HepG2 (cell line): ENCODE measurements around the gene SIK3. TPM values are rescaled to one million over a fixed set of nuclear protein-coding genes. Genes with fewer than 3 reads are reported as not detected.

ENCODE experiments used
- ATRX ChIP-seq: sonication (generic); formaldehyde crosslinking; IDR thresholded peaks from 2 replicates; pipeline ENCODE4 v1.4.0; 2020; ENCODE audit warnings: missing genetic modification reagents, borderline replicate concordance
- ETV5 ChIP-seq: IDR thresholded peaks from 2 replicates; pipeline ENCODE4 v1.6.1; 2018; ENCODE audit warnings: missing biosample characterization, missing genetic modification reagents, inconsistent platforms, borderline replicate concordance
- FLYWCH1 ChIP-seq: sonication (generic); formaldehyde crosslinking; IDR thresholded peaks from 2 replicates; pipeline ENCODE4 v1.8.1; 2023; ENCODE audit warnings: mild to moderate bottlenecking, missing genetic modification reagents
- GFI1 ChIP-seq: sonication (generic); formaldehyde crosslinking; IDR thresholded peaks from 2 replicates; pipeline ENCODE4 v1.5.0; 2020; ENCODE audit warnings: missing genetic modification reagents, mild to moderate bottlenecking, borderline replicate concordance
- GTF2F1 ChIP-seq: fragments of 150-350 bp; IDR thresholded peaks from 2 replicates; pipeline ENCODE4 v1.6.1; 2014; ENCODE audit warnings: low read length
- GZF1 ChIP-seq: sonication (generic); formaldehyde crosslinking; IDR thresholded peaks from 2 replicates; pipeline ENCODE4 v1.5.1; 2020; ENCODE audit warnings: mild to moderate bottlenecking, missing genetic modification reagents
- JUND ChIP-seq: sonication (generic); formaldehyde crosslinking; IDR thresholded peaks from 2 replicates; pipeline ENCODE4 v1.8.0; 2022; ENCODE audit warnings: mild to moderate bottlenecking, missing genetic modification reagents
- KMT2A ChIP-seq: sonication (generic); formaldehyde crosslinking; IDR thresholded peaks from 2 replicates; pipeline ENCODE4 v1.4.0; 2020; ENCODE audit warnings: missing genetic modification reagents
- MBNL3 ChIP-seq: fragments of 250-450 bp; sonication (Bioruptor Pico); conservative IDR thresholded peaks from 2 replicates; pipeline ENCODE4 v1.8.0; 2022; ENCODE audit warnings: mild to moderate bottlenecking, inconsistent platforms
- NR1H2 ChIP-seq: sonication (generic); formaldehyde crosslinking; IDR thresholded peaks from 2 replicates; pipeline ENCODE4 v1.8.1; 2022; ENCODE audit warnings: low read depth, missing genetic modification reagents, borderline replicate concordance
- PRPF4 ChIP-seq: fragments of 200-400 bp; formaldehyde crosslinking; IDR thresholded peaks from 2 replicates; pipeline ENCODE4 v1.6.1; 2016; ENCODE audit warnings: low read length, low read depth; ENCODE audit not compliant: poor library complexity, severe bottlenecking
- RBM22 ChIP-seq: fragments of 200-400 bp; formaldehyde crosslinking; optimal IDR thresholded peaks from 2 replicates; pipeline ENCODE3; 2017; ENCODE audit warnings: mild to moderate bottlenecking, low read length, moderate library complexity
- REL ChIP-seq: sonication (generic); formaldehyde crosslinking; conservative IDR thresholded peaks from 2 replicates; pipeline ENCODE4 v1.8.0; 2022; ENCODE audit warnings: mild to moderate bottlenecking, missing genetic modification reagents, moderate library complexity
- SIN3A ChIP-seq: IDR thresholded peaks from 2 replicates; pipeline ENCODE4 v1.6.1; 2011; ENCODE audit warnings: low read depth, mild to moderate bottlenecking, control low read depth, low read length, borderline replicate concordance
- TRIM24 ChIP-seq: sonication (generic); formaldehyde crosslinking; IDR thresholded peaks from 2 replicates; pipeline ENCODE4 v1.8.0; 2022; ENCODE audit warnings: mild to moderate bottlenecking, missing genetic modification reagents
- ZFAT ChIP-seq: sonication (generic); formaldehyde crosslinking; conservative IDR thresholded peaks from 2 replicates; pipeline ENCODE4 v1.8.1; 2023; ENCODE audit warnings: missing genetic modification reagents, inconsistent platforms
- ZFYVE20 ChIP-seq: sonication (generic); formaldehyde crosslinking; IDR thresholded peaks from 2 replicates; pipeline ENCODE4 v1.8.0; 2023; ENCODE audit warnings: low read depth, mild to moderate bottlenecking, moderate library complexity, missing genetic modification reagents, borderline replicate concordance
- ZNF10 ChIP-seq: sonication (generic); formaldehyde crosslinking; IDR thresholded peaks from 2 replicates; pipeline ENCODE4 v1.4.0; 2020; ENCODE audit warnings: mild to moderate bottlenecking, low read depth, missing genetic modification reagents, borderline replicate concordance
- ZNF430 ChIP-seq: sonication (generic); formaldehyde crosslinking; IDR thresholded peaks from 2 replicates; pipeline ENCODE4 v1.9.0; 2021; ENCODE audit warnings: mild to moderate bottlenecking, missing genetic modification reagents
- ZNF570 ChIP-seq: sonication (generic); formaldehyde crosslinking; IDR thresholded peaks from 2 replicates; pipeline ENCODE4 v1.4.0; 2020; ENCODE audit warnings: mild to moderate bottlenecking, missing genetic modification reagents, borderline replicate concordance
- ZNF83 ChIP-seq: sonication (generic); formaldehyde crosslinking; IDR thresholded peaks from 2 replicates; pipeline ENCODE4 v1.4.0; 2020; ENCODE audit warnings: missing genetic modification reagents, mild to moderate bottlenecking, borderline replicate concordance
- ZSCAN9 ChIP-seq: IDR thresholded peaks from 2 replicates; pipeline ENCODE4 v1.6.1; 2016; ENCODE audit warnings: borderline replicate concordance
- polyA plus RNA-seq, 8 experiments: library from polyadenylated mRNA; depleted of rRNA in 3 of 8; stranded (reverse) in 7 of 8; unstranded in 1 of 8; fragments of >200 nt; fragmentation: Illumina TruSeq in 4 of 8; extraction: Trizol in 4 of 8; gene quantifications; 2 replicates each; pipeline versions ENCODE4 v1.2.1 to v1.2.3, GENCODE V29; 2011 to 2016; ENCODE audit warnings: low read depth in 4 of 8, missing spikeins in 1 of 8, mixed read lengths in 1 of 8; ENCODE audit not compliant: insufficient read depth in 1 of 8
- total RNA-seq, 5 experiments: library from RNA; depleted of rRNA; stranded (reverse); fragments of >200 nt; fragmentation: Illumina TruSeq; extraction: Trizol; gene quantifications; 2 replicates each; pipeline ENCODE4 v1.2.3, GENCODE V29; 2016; ENCODE audit warnings: low read depth in 1 of 5
- TF ChIP-seq, protein P1 (sequence below): sonication (generic); formaldehyde crosslinking; IDR thresholded peaks from 2 replicates; pipeline ENCODE4 v1.5.0; 2020; ENCODE audit warnings: missing genetic modification reagents
- TF ChIP-seq, protein P2 (sequence below): IDR thresholded peaks from 2 replicates; pipeline ENCODE4 v1.6.1; 2018; ENCODE audit warnings: missing genetic modification reagents, mild to moderate bottlenecking, missing compliant biosample characterization
- TF ChIP-seq, protein P3 (sequence below): sonication (generic); formaldehyde crosslinking; IDR thresholded peaks from 2 replicates; pipeline ENCODE4 v1.5.1; 2020; ENCODE audit warnings: mild to moderate bottlenecking, missing genetic modification reagents, borderline replicate concordance

The SIK3 gene
- total and polyA plus RNA-seq, 2 of the 13 experiments (the other 11 are each of a cell fraction or from before 2014, with no cell fraction given): 5.7 to 9.8 TPM

DNA sequence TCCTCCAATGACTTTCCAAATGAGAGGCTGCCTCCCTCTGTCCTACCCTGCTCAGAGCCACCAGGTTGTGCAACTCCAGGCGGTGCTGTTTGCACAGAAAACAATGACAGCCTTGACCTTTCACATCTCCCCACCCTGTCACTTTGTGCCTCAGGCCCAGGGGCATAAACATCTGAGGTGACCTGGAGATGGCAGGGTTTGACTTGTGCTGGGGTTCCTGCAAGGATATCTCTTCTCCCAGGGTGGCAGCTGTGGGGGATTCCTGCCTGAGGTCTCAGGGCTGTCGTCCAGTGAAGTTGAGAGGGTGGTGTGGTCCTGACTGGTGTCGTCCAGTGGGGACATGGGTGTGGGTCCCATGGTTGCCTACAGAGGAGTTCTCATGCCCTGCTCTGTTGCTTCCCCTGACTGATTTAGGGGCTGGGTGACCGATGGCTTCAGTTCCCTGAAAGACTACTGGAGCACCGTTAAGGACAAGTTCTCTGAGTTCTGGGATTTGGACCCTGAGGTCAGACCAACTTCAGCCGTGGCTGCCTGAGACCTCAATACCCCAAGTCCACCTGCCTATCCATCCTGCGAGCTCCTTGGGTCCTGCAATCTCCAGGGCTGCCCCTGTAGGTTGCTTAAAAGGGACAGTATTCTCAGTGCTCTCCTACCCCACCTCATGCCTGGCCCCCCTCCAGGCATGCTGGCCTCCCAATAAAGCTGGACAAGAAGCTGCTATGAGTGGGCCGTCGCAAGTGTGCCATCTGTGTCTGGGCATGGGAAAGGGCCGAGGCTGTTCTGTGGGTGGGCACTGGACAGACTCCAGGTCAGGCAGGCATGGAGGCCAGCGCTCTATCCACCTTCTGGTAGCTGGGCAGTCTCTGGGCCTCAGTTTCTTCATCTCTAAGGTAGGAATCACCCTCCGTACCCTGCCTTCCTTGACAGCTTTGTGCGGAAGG, 265.6 kb downstream of the SIK3 start (continued):
- TF ChIP-seq SIN3A: peak; percentile 93
- TF ChIP-seq, protein P1, sequence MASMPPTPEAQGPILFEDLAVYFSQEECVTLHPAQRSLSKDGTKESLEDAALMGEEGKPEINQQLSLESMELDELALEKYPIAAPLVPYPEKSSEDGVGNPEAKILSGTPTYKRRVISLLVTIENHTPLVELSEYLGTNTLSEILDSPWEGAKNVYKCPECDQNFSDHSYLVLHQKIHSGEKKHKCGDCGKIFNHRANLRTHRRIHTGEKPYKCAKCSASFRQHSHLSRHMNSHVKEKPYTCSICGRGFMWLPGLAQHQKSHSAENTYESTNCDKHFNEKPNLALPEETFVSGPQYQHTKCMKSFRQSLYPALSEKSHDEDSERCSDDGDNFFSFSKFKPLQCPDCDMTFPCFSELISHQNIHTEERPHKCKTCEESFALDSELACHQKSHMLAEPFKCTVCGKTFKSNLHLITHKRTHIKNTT: 0 out of 2 replicates have a peak, but pooled peaks have one; percentile 56
- TF ChIP-seq REL (CRISPR knock-in tag): no peak
- TF ChIP-seq ZFYVE20: no peak
- TF ChIP-seq FLYWCH1 (CRISPR knock-in tag): no peak
- TF ChIP-seq JUND: peak; percentile 74; the same call in 1 of the 2 replicates
- TF ChIP-seq TRIM24 (CRISPR knock-in tag): peak; percentile 95
- TF ChIP-seq GTF2F1: no peak
- TF ChIP-seq, protein P2, sequence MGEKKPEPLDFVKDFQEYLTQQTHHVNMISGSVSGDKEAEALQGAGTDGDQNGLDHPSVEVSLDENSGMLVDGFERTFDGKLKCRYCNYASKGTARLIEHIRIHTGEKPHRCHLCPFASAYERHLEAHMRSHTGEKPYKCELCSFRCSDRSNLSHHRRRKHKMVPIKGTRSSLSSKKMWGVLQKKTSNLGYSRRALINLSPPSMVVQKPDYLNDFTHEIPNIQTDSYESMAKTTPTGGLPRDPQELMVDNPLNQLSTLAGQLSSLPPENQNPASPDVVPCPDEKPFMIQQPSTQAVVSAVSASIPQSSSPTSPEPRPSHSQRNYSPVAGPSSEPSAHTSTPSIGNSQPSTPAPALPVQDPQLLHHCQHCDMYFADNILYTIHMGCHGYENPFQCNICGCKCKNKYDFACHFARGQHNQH (CRISPR knock-in tag): peak; percentile 97
- TF ChIP-seq NR1H2 (CRISPR knock-in tag): no peak
- no peak; the same call in 1 of the 2 replicates for TF ChIP-seq GFI1 (CRISPR knock-in tag)
- peak; percentile 86 for TF ChIP-seq ZSCAN9 (CRISPR knock-in tag)
- TF ChIP-seq GZF1 (CRISPR knock-in tag): no peak
- no peak for TF ChIP-seq ZFAT (CRISPR knock-in tag)
- no peak for TF ChIP-seq ZNF83 (CRISPR knock-in tag)
- peak; percentile 79 for TF ChIP-seq ETV5
- no peak for TF ChIP-seq ATRX (CRISPR knock-in tag)
- peak; percentile 73 for TF ChIP-seq KMT2A
- TF ChIP-seq ZNF570 (CRISPR knock-in tag): no peak
- no peak for TF ChIP-seq ZNF10 (CRISPR knock-in tag)
- TF ChIP-seq RBM22: no peak
- TF ChIP-seq PRPF4: no peak
- TF ChIP-seq MBNL3: no peak
- TF ChIP-seq, protein P3, sequence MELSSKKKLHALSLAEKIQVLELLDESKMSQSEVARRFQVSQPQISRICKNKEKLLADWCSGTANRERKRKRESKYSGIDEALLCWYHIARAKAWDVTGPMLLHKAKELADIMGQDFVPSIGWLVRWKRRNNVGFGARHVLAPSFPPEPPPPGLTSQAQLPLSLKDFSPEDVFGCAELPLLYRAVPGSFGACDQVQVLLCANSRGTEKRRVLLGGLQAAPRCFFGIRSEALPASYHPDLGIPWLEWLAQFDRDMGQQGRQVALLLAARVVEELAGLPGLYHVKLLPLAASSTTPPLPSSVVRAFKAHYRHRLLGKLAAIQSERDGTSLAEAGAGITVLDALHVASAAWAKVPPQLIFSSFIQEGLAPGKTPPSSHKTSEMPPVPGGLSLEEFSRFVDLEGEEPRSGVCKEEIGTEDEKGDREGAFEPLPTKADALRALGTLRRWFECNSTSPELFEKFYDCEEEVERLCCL (CRISPR knock-in tag): no peak
- TF ChIP-seq ZNF430: peak; percentile 89; the same call in 1 of the 2 replicates
